ENCODE results near the gene PARD6G.

- TF ChIP-seq EZH2 (IDR thresholded peaks at IDR 0.05) (no peak), POLR2AphosphoS5 (IDR thresholded peaks at IDR 0.05; ENCODE audit: borderline replicate concordance, low read depth, low read length) (no peak)
Observed at GRCh38 chr18:80234398-80234797, 12.9 kb downstream of the PARD6G start.
